NCI-H345 (cell line): ENCODE results near the gene TERT.
"Not testable (repeated sequence)": the region's sequence is repeated elsewhere in the genome, so short reads cannot be mapped to it uniquely, and the experiment has no call there.

Experiments used
- DNase-seq: peaks from one replicate; lab custom pipeline; 2025; lab: John Stamatoyannopoulos, UW

The TERT gene

GRCh38 chr5:1240496-1241260 is 54.2 kb downstream of the TERT start:
- DNase-seq = no peak

- DNase-seq = no peak
These were observed 55.2 kb downstream of the TERT start for GRCh38 chr5:1239505-1240251.

- no peak for DNase-seq
These were observed 59.0 kb downstream of the TERT start for GRCh38 chr5:1235838-1236237.

GRCh38 chr5:1235379-1235778 is 59.5 kb downstream of the TERT start:
- no peak for DNase-seq

- no peak for DNase-seq
These were observed 62.1 kb downstream of the TERT start for GRCh38 chr5:1232780-1233179.

- DNase-seq = no peak
These were observed 63.4 kb downstream of the TERT start for GRCh38 chr5:1231354-1231905.

- no peak for DNase-seq
These were observed 64.3 kb downstream of the TERT start for GRCh38 chr5:1230551-1230950.

- DNase-seq = no peak
These were observed 65.0 kb downstream of the TERT start for GRCh38 chr5:1229822-1230221.

- not testable (repeated sequence) for DNase-seq
These were observed 65.8 kb downstream of the TERT start for GRCh38 chr5:1229023-1229422.

- DNase-seq = no peak
These were observed 66.7 kb downstream of the TERT start for GRCh38 chr5:1228120-1228519.

- no peak for DNase-seq
These were observed 67.2 kb downstream of the TERT start for GRCh38 chr5:1227667-1228066.

GRCh38 chr5:1226839-1227581 is 67.9 kb downstream of the TERT start:
- no peak for DNase-seq

GRCh38 chr5:1226231-1226630 is 68.6 kb downstream of the TERT start:
- DNase-seq = no peak

GRCh38 chr5:1225081-1225480 is 69.8 kb downstream of the TERT start, which contains the start of gene SLC6A18:
Gene SLC6A18, plus strand, starts transcription at chr5:1225381. Its CDS starts 97 bp downstream, at chr5:1225478.
- DNase-seq = no peak

GRCh38 chr5:1224631-1225030 is 70.2 kb downstream of the TERT start:
- DNase-seq = no peak

- no peak for DNase-seq
These were observed 71.6 kb downstream of the TERT start for GRCh38 chr5:1223278-1223670.

GRCh38 chr5:1222621-1223277 is 72.1 kb downstream of the TERT start:
- no peak for DNase-seq

- DNase-seq = no peak
These were observed 72.7 kb downstream of the TERT start for GRCh38 chr5:1222147-1222546.

GRCh38 chr5:1221721-1222120 is 73.1 kb downstream of the TERT start:
- DNase-seq = no peak

- DNase-seq = no peak
These were observed 74.0 kb downstream of the TERT start for GRCh38 chr5:1220831-1221230.

- DNase-seq = no peak
These were observed 74.5 kb downstream of the TERT start for GRCh38 chr5:1220351-1220750.

- no peak for DNase-seq
These were observed 75.1 kb downstream of the TERT start for GRCh38 chr5:1219768-1220100.
